ENCODE results near the gene ATXN1.
A peak's percentile ranks its signal among the peaks of the same experiment; 100 is the strongest.

ATXN1 gene

DNA sequence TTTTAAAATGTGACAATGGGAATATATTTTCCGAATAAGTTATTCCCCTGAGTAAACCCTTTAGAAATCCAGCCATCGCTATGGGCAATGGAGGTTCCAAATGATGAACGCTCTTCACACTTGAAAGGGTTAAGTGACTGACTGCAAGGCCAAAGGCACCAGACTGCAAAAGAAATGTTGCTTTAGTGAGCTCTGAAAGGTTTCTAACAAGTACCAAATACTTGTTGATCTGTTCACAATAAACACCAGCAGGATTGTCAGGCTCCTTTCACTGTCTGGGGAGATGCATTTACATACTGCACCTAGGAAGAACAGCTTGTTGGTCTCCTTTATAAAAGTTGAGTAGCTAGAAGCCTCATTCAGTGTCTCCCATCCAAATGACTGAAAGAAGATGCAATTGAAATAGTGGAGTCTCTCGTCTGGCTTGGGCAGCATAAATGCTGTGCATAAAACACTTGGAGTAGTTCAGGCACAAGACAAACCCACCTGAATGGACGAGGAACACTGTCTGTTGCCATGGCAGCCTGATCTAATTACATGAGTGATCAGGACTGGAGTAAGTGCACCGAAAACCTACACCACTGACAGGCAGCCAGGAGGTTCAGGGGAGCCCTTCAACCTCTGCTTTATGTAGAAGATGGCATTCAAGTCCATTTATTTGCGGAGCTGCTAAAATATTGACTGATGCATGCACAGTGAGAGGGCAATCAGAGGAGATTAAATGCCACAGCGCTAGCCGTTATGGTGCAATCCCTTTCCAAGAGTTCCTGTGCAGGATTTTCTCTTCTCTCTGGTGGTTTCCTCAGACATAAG is 2.9 kb downstream of the ATXN1 start:
- Histone ChIP-seq H3K4me1 (ENCODE audit: control insufficient read depth, low read length) (peaks cover 27% of the 10 kb centered on the region), H3K36me3 (ENCODE audit: control insufficient read depth, low read length) (no peaks in the 10 kb centered on the region), H3K27ac (ENCODE audit: low read depth, low read length) (no peak overlapping the region), H3K9me3 (ENCODE audit: control insufficient read depth, insufficient read depth, low read length) (no peaks in the 10 kb centered on the region), H3K4me3 (ENCODE audit: low read length) (peak overlapping the region; percentile 91), H3K27me3 (ENCODE audit: control insufficient read depth, low read length) (peaks cover 12% of the 10 kb centered on the region), H4K20me1 (ENCODE audit: control insufficient read depth, insufficient read depth, low read depth, low read length) (peaks cover 5% of the 10 kb centered on the region; the same call in 1 of the 2 replicates), H3K4me2 (ENCODE audit: low read length) (peak overlapping the region; percentile 85), H3K79me2 (ENCODE audit: control insufficient read depth, low read length) (peaks cover 9% of the 10 kb centered on the region; the same call in 1 of the 2 replicates), H3K9me2 (replicated peaks; ENCODE audit: control insufficient read depth, low read length) (no peaks in the 10 kb centered on the region), H3F3A (ENCODE audit: control insufficient read depth, insufficient read depth) (peaks cover 17% of the 10 kb centered on the region)
- TF ChIP-seq EZH2phosphoT487 (IDR thresholded peaks at IDR 0.05; ENCODE audit: borderline replicate concordance, low read length): no peak
- TF ChIP-seq, protein P1, sequence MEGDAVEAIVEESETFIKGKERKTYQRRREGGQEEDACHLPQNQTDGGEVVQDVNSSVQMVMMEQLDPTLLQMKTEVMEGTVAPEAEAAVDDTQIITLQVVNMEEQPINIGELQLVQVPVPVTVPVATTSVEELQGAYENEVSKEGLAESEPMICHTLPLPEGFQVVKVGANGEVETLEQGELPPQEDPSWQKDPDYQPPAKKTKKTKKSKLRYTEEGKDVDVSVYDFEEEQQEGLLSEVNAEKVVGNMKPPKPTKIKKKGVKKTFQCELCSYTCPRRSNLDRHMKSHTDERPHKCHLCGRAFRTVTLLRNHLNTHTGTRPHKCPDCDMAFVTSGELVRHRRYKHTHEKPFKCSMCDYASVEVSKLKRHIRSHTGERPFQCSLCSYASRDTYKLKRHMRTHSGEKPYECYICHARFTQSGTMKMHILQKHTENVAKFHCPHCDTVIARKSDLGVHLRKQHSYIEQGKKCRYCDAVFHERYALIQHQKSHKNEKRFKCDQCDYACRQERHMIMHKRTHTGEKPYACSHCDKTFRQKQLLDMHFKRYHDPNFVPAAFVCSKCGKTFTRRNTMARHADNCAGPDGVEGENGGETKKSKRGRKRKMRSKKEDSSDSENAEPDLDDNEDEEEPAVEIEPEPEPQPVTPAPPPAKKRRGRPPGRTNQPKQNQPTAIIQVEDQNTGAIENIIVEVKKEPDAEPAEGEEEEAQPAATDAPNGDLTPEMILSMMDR (IDR thresholded peaks at IDR 0.05; ENCODE audit: low read depth, low read length, poor library complexity, severe bottlenecking): no peak

DNA sequence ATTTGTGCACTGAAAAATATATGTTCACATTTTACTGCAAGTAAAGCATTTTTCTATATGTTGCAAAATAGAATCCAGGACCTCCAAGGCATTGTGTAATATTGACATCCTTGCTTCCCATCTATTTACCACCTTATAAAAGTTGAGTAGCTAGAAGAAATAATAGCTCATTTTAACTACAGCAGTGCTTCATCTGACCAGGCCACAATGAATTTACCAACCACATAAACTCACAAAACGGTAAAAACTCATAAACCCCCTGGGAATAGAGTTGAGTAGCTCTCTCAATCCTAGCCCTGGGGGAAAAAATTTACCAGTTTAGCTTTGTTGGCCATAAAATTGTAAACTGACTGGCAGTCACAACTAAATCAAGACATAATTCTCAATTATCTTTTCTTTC is 3.9 kb downstream of the ATXN1 start:
- Histone ChIP-seq H3K4me2 (ENCODE audit: low read length) (no peak overlapping the region), H3K4me1 (ENCODE audit: control insufficient read depth, low read length) (peaks cover 16% of the 10 kb centered on the region), H3K27me3 (ENCODE audit: control insufficient read depth, low read length) (peaks cover 12% of the 10 kb centered on the region), H3K36me3 (ENCODE audit: control insufficient read depth, low read length) (0 out of 2 replicates have a peak, but pooled peaks cover 3% of the 10 kb centered on the region), H3K9me2 (replicated peaks; ENCODE audit: control insufficient read depth, low read length) (no peaks in the 10 kb centered on the region), H3F3A (ENCODE audit: control insufficient read depth, insufficient read depth) (peaks cover 13% of the 10 kb centered on the region), H4K20me1 (ENCODE audit: control insufficient read depth, insufficient read depth, low read depth, low read length) (peaks cover 5% of the 10 kb centered on the region; the same call in 1 of the 2 replicates), H3K9me3 (ENCODE audit: control insufficient read depth, insufficient read depth, low read length) (no peaks in the 10 kb centered on the region), H3K79me2 (ENCODE audit: control insufficient read depth, low read length) (peaks cover 9% of the 10 kb centered on the region; the same call in 1 of the 2 replicates), H3K27ac (ENCODE audit: low read depth, low read length) (no peak overlapping the region), H3K4me3 (ENCODE audit: low read length) (no peak overlapping the region)
- TF ChIP-seq, protein P1 (IDR thresholded peaks at IDR 0.05; ENCODE audit: low read depth, low read length, poor library complexity, severe bottlenecking): no peak
- no peak for TF ChIP-seq EZH2phosphoT487 (IDR thresholded peaks at IDR 0.05; ENCODE audit: borderline replicate concordance, low read length)

DNA sequence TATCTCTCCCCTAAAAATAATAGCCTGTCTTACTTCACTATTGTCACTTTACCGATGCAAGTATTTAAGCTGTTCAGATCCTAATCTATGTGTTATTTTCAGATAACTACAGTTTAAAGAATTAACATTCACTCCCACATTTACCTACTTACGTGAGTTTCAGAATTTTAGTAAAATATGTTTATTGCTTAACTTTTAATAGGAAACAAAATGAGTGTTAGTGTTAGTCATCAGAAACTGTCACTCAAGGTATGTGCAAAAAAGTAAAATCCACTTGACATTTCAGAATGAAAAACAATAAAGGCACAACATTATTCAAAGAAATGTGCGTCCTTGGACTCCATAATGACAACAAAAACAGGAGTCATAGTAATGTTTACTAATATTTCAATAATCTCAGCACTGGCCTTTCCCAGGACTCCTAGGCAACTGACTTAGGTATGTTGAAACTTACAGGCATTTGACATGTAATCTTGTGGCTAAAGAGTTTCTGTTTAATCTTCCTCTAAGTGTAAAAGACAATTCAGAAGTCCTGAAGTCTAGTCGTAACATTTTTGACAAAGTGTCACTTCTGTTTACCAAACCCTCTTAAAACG is 4.5 kb downstream of the ATXN1 start:
- peaks cover 9% of the 10 kb centered on the region; the same call in 1 of the 2 replicates for H3K79me2 ChIP-seq (ENCODE audit: control insufficient read depth, low read length)
- no peaks in the 10 kb centered on the region for H3K9me3 ChIP-seq (ENCODE audit: control insufficient read depth, insufficient read depth, low read length)
- H3K27ac ChIP-seq (ENCODE audit: low read depth, low read length): no peak overlapping the region
- TF ChIP-seq, protein P1 (IDR thresholded peaks at IDR 0.05; ENCODE audit: low read depth, low read length, poor library complexity, severe bottlenecking): no peak
- no peak for TF ChIP-seq EZH2phosphoT487 (IDR thresholded peaks at IDR 0.05; ENCODE audit: borderline replicate concordance, low read length)
- peaks cover 12% of the 10 kb centered on the region for H3K27me3 ChIP-seq (ENCODE audit: control insufficient read depth, low read length)
- peaks cover 5% of the 10 kb centered on the region; the same call in 1 of the 2 replicates for H4K20me1 ChIP-seq (ENCODE audit: control insufficient read depth, insufficient read depth, low read depth, low read length)
- no peak overlapping the region for H3K4me3 ChIP-seq (ENCODE audit: low read length)
- H3K9me2 ChIP-seq (replicated peaks; ENCODE audit: control insufficient read depth, low read length): no peaks in the 10 kb centered on the region
- no peak overlapping the region for H3K4me2 ChIP-seq (ENCODE audit: low read length)
- peaks cover 11% of the 10 kb centered on the region; the same call in 1 of the 2 replicates for H3F3A ChIP-seq (ENCODE audit: control insufficient read depth, insufficient read depth)
- 0 out of 2 replicates have a peak, but pooled peaks cover 3% of the 10 kb centered on the region for H3K36me3 ChIP-seq (ENCODE audit: control insufficient read depth, low read length)
- H3K4me1 ChIP-seq (ENCODE audit: control insufficient read depth, low read length): peaks cover 15% of the 10 kb centered on the region
